ENCODE data around the gene LIMK2.

DNA sequence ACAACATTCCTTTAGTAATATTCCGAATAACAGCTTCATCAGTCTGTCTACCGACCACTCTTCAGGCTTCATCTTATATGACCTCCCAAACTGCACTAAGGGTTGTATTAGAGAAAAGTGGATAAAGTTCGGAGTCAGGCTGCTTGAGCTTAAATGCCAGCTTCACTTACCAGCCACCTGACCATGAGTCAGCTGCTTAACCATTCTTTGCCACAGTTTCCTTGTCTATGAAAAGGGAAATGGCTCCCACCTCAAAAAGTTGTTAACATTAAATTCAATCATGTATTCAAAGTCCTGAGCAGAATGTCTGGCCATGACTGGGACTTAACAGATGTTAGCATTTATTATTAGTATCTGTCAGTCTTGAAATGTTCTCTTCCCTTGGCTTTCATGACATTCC is 20.9 kb downstream of the LIMK2 start:
- no peak for TF ChIP-seq POLR2AphosphoS5 (IDR thresholded peaks at IDR 0.05)
- TF ChIP-seq, protein P1, sequence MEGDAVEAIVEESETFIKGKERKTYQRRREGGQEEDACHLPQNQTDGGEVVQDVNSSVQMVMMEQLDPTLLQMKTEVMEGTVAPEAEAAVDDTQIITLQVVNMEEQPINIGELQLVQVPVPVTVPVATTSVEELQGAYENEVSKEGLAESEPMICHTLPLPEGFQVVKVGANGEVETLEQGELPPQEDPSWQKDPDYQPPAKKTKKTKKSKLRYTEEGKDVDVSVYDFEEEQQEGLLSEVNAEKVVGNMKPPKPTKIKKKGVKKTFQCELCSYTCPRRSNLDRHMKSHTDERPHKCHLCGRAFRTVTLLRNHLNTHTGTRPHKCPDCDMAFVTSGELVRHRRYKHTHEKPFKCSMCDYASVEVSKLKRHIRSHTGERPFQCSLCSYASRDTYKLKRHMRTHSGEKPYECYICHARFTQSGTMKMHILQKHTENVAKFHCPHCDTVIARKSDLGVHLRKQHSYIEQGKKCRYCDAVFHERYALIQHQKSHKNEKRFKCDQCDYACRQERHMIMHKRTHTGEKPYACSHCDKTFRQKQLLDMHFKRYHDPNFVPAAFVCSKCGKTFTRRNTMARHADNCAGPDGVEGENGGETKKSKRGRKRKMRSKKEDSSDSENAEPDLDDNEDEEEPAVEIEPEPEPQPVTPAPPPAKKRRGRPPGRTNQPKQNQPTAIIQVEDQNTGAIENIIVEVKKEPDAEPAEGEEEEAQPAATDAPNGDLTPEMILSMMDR (IDR thresholded peaks at IDR 0.05): no peak

Measured in breast epithelium (tissue), 3 donors.